ENCODE data around the gene UNC119. TPM values are rescaled to one million over a fixed set of nuclear protein-coding genes. Genes with fewer than 3 reads are reported as not detected.
A peak's percentile ranks its signal among the peaks of the same experiment; 100 is the strongest.
"Not testable (repeated sequence)": the region's sequence is repeated elsewhere in the genome, so short reads cannot be mapped to it uniquely, and the experiment has no call there.

Gene UNC119
- total and polyA plus RNA-seq, 9 donors = 14.4 to 27.3 (median 19.3) TPM

GRCh38 chr17:28577466-28577824, 25.0 kb upstream of the UNC119 start:
- H3K27me3 ChIP-seq = no peaks in the 10 kb centered on the region
- H3K27ac ChIP-seq = peak overlapping the region; percentile 28 to 53
- intact Hi-C loops (cut with DNase I) = no loop called here
- no peak for DNase-seq
- H3K9me3 ChIP-seq = no peaks in the 10 kb centered on the region
- no peak for TF ChIP-seq CTCF (IDR thresholded peaks at IDR 0.05)
- H3K4me3 ChIP-seq = no peak overlapping the region
- no peaks in the 10 kb centered on the region for H3K36me3 ChIP-seq
- peaks cover 4% of the 10 kb centered on the region for H3K4me1 ChIP-seq (ENCODE audit: insufficient read depth)
- 93 to 98% (median 98%) methylated on average over 3 of the region's 3 CpGs for WGBS, 3 donors

- Histone ChIP-seq H3K27ac (peak within 1 kb of the TSS; percentile 28 to 53), H3K4me1 (ENCODE audit: insufficient read depth) (peaks cover 4% of the 10 kb centered on the region), H3K4me3 (peak within 1 kb of the TSS; percentile 25), H3K9me3 (no peaks in the 10 kb centered on the region), H3K27me3 (no peaks in the 10 kb centered on the region), H3K36me3 (no peaks in the 10 kb centered on the region)
- intact Hi-C loops (cut with DNase I) = no loop called here
- peak; percentile 97 to 98 (median 97) for DNase-seq
- no peak for TF ChIP-seq CTCF (IDR thresholded peaks at IDR 0.05)
- no peak for TF ChIP-seq EP300 (IDR thresholded peaks at IDR 0.05)
- TF ChIP-seq POLR2A (IDR thresholded peaks at IDR 0.05) = peak; percentile 91
- 4 to 9% (median 8%) methylated on average over 20 to 26 of the region's 26 CpGs for WGBS, 3 donors
These were observed 24.5 kb upstream of the UNC119 start, which contains the start of gene ALDOC for GRCh38 chr17:28576758-28577465. Gene ALDOC, minus strand, starts transcription at chr17:28576895. Its CDS starts 1,363 bp downstream, at chr17:28575532.

GRCh38 chr17:28576016-28576415, 23.6 kb upstream of the UNC119 start:
- H3K9me3 ChIP-seq; intact Hi-C loops (cut with DNase I); DNase-seq; H3K27ac ChIP-seq; H3K27me3 ChIP-seq; H3K36me3 ChIP-seq; H3K4me1 ChIP-seq (ENCODE audit: insufficient read depth); H3K4me3 ChIP-seq: not testable (repeated sequence)
- 69 to 75% (median 70%) methylated on average over 3 of the region's 3 CpGs for WGBS, 3 donors

GRCh38 chr17:28575126-28575795, 22.8 kb upstream of the UNC119 start:
- H3K27ac ChIP-seq = no peak overlapping the region
- H3K4me1 ChIP-seq (ENCODE audit: insufficient read depth) = peaks cover 4% of the 10 kb centered on the region
- TF ChIP-seq POLR2A (IDR thresholded peaks at IDR 0.05) (no peak), EP300 (IDR thresholded peaks at IDR 0.05) (no peak), CTCF (IDR thresholded peaks at IDR 0.05) (no peak)
- no peaks in the 10 kb centered on the region for H3K9me3 ChIP-seq
- no peaks in the 10 kb centered on the region for H3K36me3 ChIP-seq
- H3K27me3 ChIP-seq = no peaks in the 10 kb centered on the region
- DNase-seq = no peak
- intact Hi-C loops (cut with DNase I) = no loop called here
- WGBS, 3 donors = 92 to 95% (median 93%) methylated on average over 14 of the region's 14 CpGs
- no peak overlapping the region for H3K4me3 ChIP-seq

GRCh38 chr17:28574526-28574925, 22.1 kb upstream of the UNC119 start:
- 91 to 92% (median 92%) methylated on average over 7 of the region's 7 CpGs for WGBS, 3 donors
- no peak overlapping the region for H3K4me3 ChIP-seq
- no peak overlapping the region for H3K27ac ChIP-seq
- no peaks in the 10 kb centered on the region for H3K9me3 ChIP-seq
- intact Hi-C loops (cut with DNase I) = no loop called here
- TF ChIP-seq CTCF (IDR thresholded peaks at IDR 0.05) (no peak), POLR2A (IDR thresholded peaks at IDR 0.05) (no peak), EP300 (IDR thresholded peaks at IDR 0.05) (no peak)
- H3K4me1 ChIP-seq (ENCODE audit: insufficient read depth) = peaks cover 7% of the 10 kb centered on the region
- H3K27me3 ChIP-seq = no peaks in the 10 kb centered on the region
- no peak for DNase-seq
- H3K36me3 ChIP-seq = no peaks in the 10 kb centered on the region
